HEK293 (cell line): Measurements from ENCODE around the gene KLF16.

ENCODE experiments used
- CTCF ChIA-PET: fragments of 350-600 bp; formaldehyde crosslinking; extraction: SDS; loops from one replicate; lab custom pipeline; 2021; ENCODE audit warnings: antibody characterized with exemption; lab: Yijun Ruan, JAX
- POLR2A ChIA-PET: fragments of 300-600 bp; formaldehyde crosslinking; extraction: SDS; loops from one replicate; lab custom pipeline; 2020; ENCODE audit warnings: antibody characterized with exemption, inconsistent platforms; lab: Yijun Ruan, JAX
- H3K27ac ChIP-seq: fragments of 200-500 bp; sonication (Bioruptor generic); 2 replicates; pipeline ENCODE4 v1.5.1; 2014; ENCODE audit warnings: low read depth, low read length, control low read depth, inconsistent platforms; ENCODE audit errors: extremely low read depth
- H3K36me3 ChIP-seq, 2 experiments: fragments of 200-500 bp in 1 of 2; sonication (Bioruptor generic) in 1 of 2; 1 replicate in 1 of 2; 2 replicates in 1 of 2; pipeline ENCODE4 v1.5.1; 2014 to 2017; ENCODE audit warnings: inconsistent platforms in 2 of 2, low read length in 2 of 2; ENCODE audit not compliant: control insufficient read depth in 2 of 2, insufficient read depth in 1 of 2
- H3K4me1 ChIP-seq: fragments of 200-500 bp; sonication (Bioruptor generic); 2 replicates; pipeline ENCODE4 v1.5.1; 2014; ENCODE audit warnings: mild to moderate bottlenecking, low read length, inconsistent platforms; ENCODE audit not compliant: control insufficient read depth, insufficient read depth
- H3K4me3 ChIP-seq: 2 replicates; pipeline ENCODE4 v1.5.1; 2011; ENCODE audit warnings: low read depth, mild to moderate bottlenecking, control low read depth, low read length, moderate library complexity
- H3K9me3 ChIP-seq: fragments of 200-500 bp; sonication (Bioruptor generic); 2 replicates; pipeline ENCODE4 v1.5.1; 2014; ENCODE audit warnings: low read depth, low read length, inconsistent platforms; ENCODE audit not compliant: control insufficient read depth, insufficient read depth
- BCL11A ChIP-seq: fragments of 450-650 bp; formaldehyde crosslinking; IDR thresholded peaks from 2 replicates; pipeline ENCODE4 v1.5.1; 2016; ENCODE audit warnings: low read depth, missing biosample characterization, missing genetic modification characterization
- IKZF3 ChIP-seq: fragments of 450-650 bp; IDR thresholded peaks from 2 replicates; pipeline ENCODE4 v1.5.0; 2018; ENCODE audit warnings: missing biosample characterization, mild to moderate bottlenecking, missing genetic modification characterization, moderate library complexity
- KLF1 ChIP-seq: fragments of 450-650 bp; formaldehyde crosslinking; IDR thresholded peaks from 2 replicates; pipeline ENCODE4 v1.5.1; 2016; ENCODE audit warnings: missing biosample characterization, missing genetic modification characterization
- KLF9 ChIP-seq: fragments of 450-650 bp; formaldehyde crosslinking; IDR thresholded peaks from 2 replicates; pipeline ENCODE4 v1.5.1; 2016; ENCODE audit warnings: missing biosample characterization, missing genetic modification characterization, low read depth
- OSR2 ChIP-seq: fragments of 450-650 bp; formaldehyde crosslinking; IDR thresholded peaks from 2 replicates; pipeline ENCODE4 v1.5.1; 2016; ENCODE audit warnings: missing biosample characterization, missing genetic modification characterization
- OVOL3 ChIP-seq: fragments of 450-650 bp; formaldehyde crosslinking; IDR thresholded peaks from 2 replicates; pipeline ENCODE4 v1.5.1; 2016; ENCODE audit warnings: missing biosample characterization, missing genetic modification characterization
- PBX3 ChIP-seq: sonication (generic); formaldehyde crosslinking; IDR thresholded peaks from 2 replicates; pipeline ENCODE4 v1.8.1; 2022; ENCODE audit warnings: mild to moderate bottlenecking, moderate library complexity, missing genetic modification reagents
- SP2 ChIP-seq: fragments of 450-650 bp; formaldehyde crosslinking; IDR thresholded peaks from 2 replicates; pipeline ENCODE4 v1.5.1; 2016; ENCODE audit warnings: missing biosample characterization, missing genetic modification characterization
- SP3 ChIP-seq: fragments of 450-650 bp; formaldehyde crosslinking; IDR thresholded peaks from 2 replicates; pipeline ENCODE4 v1.5.1; 2016; ENCODE audit warnings: missing biosample characterization, missing genetic modification characterization
- ZBTB11 ChIP-seq: fragments of 450-650 bp; formaldehyde crosslinking; conservative IDR thresholded peaks from 2 replicates; pipeline ENCODE4 v1.5.1; 2016; ENCODE audit warnings: low read depth, missing biosample characterization, missing genetic modification characterization
- ZBTB26 ChIP-seq: fragments of 450-650 bp; formaldehyde crosslinking; optimal IDR thresholded peaks from 2 replicates; pipeline ENCODE3; 2016; ENCODE audit warnings: missing biosample characterization, mild to moderate bottlenecking, missing genetic modification characterization
- ZFHX2 ChIP-seq: fragments of 450-650 bp; formaldehyde crosslinking; conservative IDR thresholded peaks from 2 replicates; pipeline ENCODE4 v1.5.1; 2016; ENCODE audit warnings: missing biosample characterization, missing genetic modification characterization
- ZFP41 ChIP-seq: fragments of 450-650 bp; formaldehyde crosslinking; IDR thresholded peaks from 2 replicates; pipeline ENCODE4 v1.5.1; 2016; ENCODE audit warnings: missing biosample characterization, missing genetic modification characterization, borderline replicate concordance
- ZNF112 ChIP-seq: fragments of 450-650 bp; formaldehyde crosslinking; IDR thresholded peaks from 2 replicates; pipeline ENCODE4 v1.5.0; 2017; ENCODE audit warnings: missing biosample characterization, missing genetic modification characterization
- ZNF114 ChIP-seq: fragments of 450-650 bp; formaldehyde crosslinking; IDR thresholded peaks from 2 replicates; pipeline ENCODE4 v1.5.0; 2017; ENCODE audit warnings: missing biosample characterization, missing genetic modification characterization
- ZNF132 ChIP-seq: fragments of 450-650 bp; formaldehyde crosslinking; IDR thresholded peaks from 2 replicates; pipeline ENCODE4 v1.5.1; 2017; ENCODE audit warnings: missing biosample characterization, missing genetic modification characterization, borderline replicate concordance
- ZNF24 ChIP-seq: fragments of 450-650 bp; formaldehyde crosslinking; IDR thresholded peaks from 2 replicates; pipeline ENCODE4 v1.5.1; 2016; ENCODE audit warnings: missing biosample characterization, missing genetic modification characterization
- ZNF560 ChIP-seq: fragments of 450-650 bp; formaldehyde crosslinking; IDR thresholded peaks from 2 replicates; pipeline ENCODE4 v1.5.1; 2017; ENCODE audit warnings: missing biosample characterization, missing genetic modification characterization, borderline replicate concordance
- ZNF585B ChIP-seq: fragments of 450-650 bp; formaldehyde crosslinking; IDR thresholded peaks from 2 replicates; pipeline ENCODE4 v1.5.1; 2016; ENCODE audit warnings: missing biosample characterization, missing genetic modification characterization
- ZNF596 ChIP-seq: fragments of 450-650 bp; IDR thresholded peaks from 2 replicates; pipeline ENCODE4 v1.5.0; 2018; ENCODE audit warnings: missing biosample characterization, mild to moderate bottlenecking, missing genetic modification characterization, moderate library complexity
- ZNF792 ChIP-seq: fragments of 450-650 bp; formaldehyde crosslinking; IDR thresholded peaks from 2 replicates; pipeline ENCODE4 v1.5.1; 2016; ENCODE audit warnings: missing biosample characterization, missing genetic modification characterization
- ZNF843 ChIP-seq: fragments of 450-650 bp; formaldehyde crosslinking; IDR thresholded peaks from 2 replicates; pipeline ENCODE4 v1.5.1; 2016; ENCODE audit warnings: missing biosample characterization, missing genetic modification characterization
- TF ChIP-seq, protein P1 (sequence below): fragments of 450-650 bp; formaldehyde crosslinking; IDR thresholded peaks from 2 replicates; pipeline ENCODE4 v1.5.1; 2016; ENCODE audit warnings: missing biosample characterization, missing genetic modification characterization
- TF ChIP-seq, protein P2 (sequence below): fragments of 450-650 bp; IDR thresholded peaks from 2 replicates; pipeline ENCODE4 v1.5.1; 2018; ENCODE audit warnings: missing biosample characterization, mild to moderate bottlenecking, missing genetic modification characterization
- TF ChIP-seq, protein P3 (sequence below): fragments of 450-650 bp; formaldehyde crosslinking; IDR thresholded peaks from 2 replicates; pipeline ENCODE4 v1.5.1; 2016; ENCODE audit warnings: missing biosample characterization, missing genetic modification characterization

KLF16 gene

DNA sequence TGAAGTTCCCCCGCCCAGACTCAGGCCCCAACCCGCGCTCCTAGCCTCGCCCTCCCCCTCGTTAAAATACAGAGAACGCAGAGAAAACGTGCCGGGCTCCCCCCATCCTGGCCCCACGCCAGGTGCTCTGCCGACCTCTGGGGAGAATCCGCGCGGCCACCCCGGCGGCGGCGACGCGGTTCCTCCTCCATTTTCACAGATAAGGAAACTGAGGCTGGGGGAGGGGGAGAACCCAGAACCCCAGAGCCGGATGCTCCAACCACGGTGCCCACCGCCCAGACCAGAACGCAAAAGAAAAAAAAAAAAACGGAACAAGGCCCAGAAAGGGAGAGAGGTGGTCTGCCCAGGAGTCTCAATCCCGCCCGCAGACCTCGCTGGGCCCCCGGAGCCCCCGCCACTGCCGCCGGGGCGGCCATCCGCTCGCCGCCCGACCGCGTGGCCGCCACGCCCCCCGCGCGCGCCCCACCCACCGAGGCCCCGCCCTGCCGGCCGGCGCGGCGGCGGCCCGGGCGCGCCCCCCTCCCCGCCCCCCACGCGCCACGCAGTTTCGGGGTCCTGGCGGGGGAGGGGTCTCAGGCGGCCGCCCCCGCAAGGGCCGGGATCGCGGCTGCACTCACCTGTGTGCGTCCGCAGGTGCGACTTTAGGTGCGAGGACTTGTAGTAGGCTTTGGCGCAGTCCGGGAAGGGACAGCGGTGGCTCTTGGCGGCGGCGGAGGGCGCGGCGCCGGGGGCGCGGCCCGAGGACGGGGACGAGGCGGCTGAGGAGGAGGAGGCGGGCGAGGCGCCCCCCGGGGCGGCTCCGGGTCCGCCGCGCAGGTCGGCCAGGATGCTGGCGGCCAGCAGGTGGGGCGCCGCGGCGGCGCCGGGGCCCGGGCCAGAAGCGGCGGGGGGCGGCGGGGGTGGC is 703 bp downstream of the KLF16 start (continued):
- TF ChIP-seq ZBTB26 (tag by site-specific recombination) (peak; percentile 63), KLF9 (peak; percentile 97), ZNF112 (no peak), KLF1 (tag by site-specific recombination) (peak; percentile 45; the same call in 1 of the 2 replicates), ZFHX2 (tag by site-specific recombination) (peak; percentile 68), ZNF843 (tag by site-specific recombination) (no peak), IKZF3 (no peak)
- TF ChIP-seq, protein P1, sequence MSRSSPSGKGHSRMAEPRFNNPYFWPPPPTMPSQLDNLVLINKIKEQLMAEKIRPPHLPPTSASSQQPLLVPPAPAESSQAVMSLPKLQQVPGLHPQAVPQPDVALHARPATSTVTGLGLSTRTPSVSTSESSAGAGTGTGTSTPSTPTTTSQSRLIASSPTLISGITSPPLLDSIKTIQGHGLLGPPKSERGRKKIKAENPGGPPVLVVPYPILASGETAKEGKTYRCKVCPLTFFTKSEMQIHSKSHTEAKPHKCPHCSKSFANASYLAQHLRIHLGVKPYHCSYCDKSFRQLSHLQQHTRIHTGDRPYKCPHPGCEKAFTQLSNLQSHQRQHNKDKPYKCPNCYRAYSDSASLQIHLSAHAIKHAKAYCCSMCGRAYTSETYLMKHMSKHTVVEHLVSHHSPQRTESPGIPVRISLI (tag by site-specific recombination) = no peak
- TF ChIP-seq, protein P2, sequence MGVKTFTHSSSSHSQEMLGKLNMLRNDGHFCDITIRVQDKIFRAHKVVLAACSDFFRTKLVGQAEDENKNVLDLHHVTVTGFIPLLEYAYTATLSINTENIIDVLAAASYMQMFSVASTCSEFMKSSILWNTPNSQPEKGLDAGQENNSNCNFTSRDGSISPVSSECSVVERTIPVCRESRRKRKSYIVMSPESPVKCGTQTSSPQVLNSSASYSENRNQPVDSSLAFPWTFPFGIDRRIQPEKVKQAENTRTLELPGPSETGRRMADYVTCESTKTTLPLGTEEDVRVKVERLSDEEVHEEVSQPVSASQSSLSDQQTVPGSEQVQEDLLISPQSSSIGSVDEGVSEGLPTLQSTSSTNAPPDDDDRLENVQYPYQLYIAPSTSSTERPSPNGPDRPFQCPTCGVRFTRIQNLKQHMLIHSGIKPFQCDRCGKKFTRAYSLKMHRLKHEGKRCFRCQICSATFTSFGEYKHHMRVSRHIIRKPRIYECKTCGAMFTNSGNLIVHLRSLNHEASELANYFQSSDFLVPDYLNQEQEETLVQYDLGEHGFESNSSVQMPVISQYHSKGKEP (tag by site-specific recombination) = no peak

DNA sequence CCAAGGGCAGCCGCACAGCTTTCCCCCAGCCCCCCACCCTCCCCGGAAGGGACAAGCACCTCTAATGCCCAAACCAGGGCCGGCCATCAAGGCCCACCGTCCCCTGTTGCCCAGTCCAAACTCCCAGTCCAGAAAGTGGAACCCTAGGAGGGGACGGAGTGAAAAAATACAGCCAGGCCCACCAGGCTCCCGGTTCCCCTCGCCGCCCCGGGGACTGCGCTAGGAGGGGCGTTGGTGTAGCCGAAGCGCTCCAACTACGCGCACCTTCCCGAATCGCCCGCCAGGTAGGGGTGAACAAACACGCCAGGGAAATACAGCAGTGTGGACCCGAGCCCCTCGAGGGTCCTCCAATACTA is 1.3 kb downstream of the KLF16 start:
- Histone ChIP-seq H3K27ac (no peak overlapping the region; the same call in 1 of the 2 replicates), H3K9me3 (no peaks in the 10 kb centered on the region), H3K36me3 (no peaks in the 10 kb centered on the region), H3K4me1 (peaks cover 21% of the 10 kb centered on the region), H3K4me3 (peak overlapping the region; percentile 56)
- POLR2A ChIA-PET = no interaction called here
- CTCF ChIA-PET = no interaction called here
- TF ChIP-seq ZNF585B (tag by site-specific recombination) (no peak), PBX3 (CRISPR knock-in tag) (no peak), ZNF24 (no peak), ZFP41 (tag by site-specific recombination) (no peak), SP2 (tag by site-specific recombination) (0 out of 2 replicates have a peak, but pooled peaks have one; percentile 5), ZNF114 (tag by site-specific recombination) (no peak), ZNF132 (tag by site-specific recombination) (no peak), SP3 (0 out of 2 replicates have a peak, but pooled peaks have one; percentile 17), ZNF596 (no peak), ZNF792 (tag by site-specific recombination) (no peak), BCL11A (tag by site-specific recombination) (no peak), ZBTB11 (tag by site-specific recombination) (no peak), OVOL3 (no peak), ZNF560 (no peak), OSR2 (tag by site-specific recombination) (no peak)
- TF ChIP-seq, protein P3, sequence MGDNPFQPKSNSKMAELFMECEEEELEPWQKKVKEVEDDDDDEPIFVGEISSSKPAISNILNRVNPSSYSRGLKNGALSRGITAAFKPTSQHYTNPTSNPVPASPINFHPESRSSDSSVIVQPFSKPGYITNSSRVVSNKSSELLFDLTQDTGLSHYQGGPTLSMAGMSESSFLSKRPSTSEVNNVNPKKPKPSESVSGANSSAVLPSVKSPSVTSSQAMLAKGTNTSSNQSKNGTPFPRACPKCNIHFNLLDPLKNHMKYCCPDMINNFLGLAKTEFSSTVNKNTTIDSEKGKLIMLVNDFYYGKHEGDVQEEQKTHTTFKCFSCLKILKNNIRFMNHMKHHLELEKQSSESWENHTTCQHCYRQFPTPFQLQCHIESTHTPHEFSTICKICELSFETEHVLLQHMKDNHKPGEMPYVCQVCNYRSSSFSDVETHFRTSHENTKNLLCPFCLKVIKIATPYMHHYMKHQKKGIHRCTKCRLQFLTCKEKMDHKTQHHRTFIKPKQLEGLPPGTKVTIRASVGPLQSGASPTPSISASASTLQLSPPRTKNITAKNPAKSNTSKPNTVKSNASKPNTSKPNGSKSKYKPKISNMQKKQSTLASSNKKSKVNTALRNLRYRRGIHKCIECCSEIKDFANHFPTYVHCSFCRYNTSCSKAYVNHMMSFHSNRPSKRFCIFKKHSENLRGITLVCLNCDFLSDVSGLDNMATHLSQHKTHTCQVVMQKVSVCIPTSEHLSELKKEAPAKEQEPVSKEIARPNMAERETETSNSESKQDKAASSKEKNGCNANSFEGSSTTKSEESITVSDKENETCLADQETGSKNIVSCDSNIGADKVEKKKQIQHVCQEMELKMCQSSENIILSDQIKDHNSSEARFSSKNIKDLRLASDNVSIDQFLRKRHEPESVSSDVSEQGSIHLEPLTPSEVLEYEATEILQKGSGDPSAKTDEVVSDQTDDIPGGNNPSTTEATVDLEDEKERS (tag by site-specific recombination) = no peak
